NT2/D1 (cell line): ENCODE measurements around the gene FRMD4B.

ENCODE experiments used
- YY1 ChIP-seq: IDR thresholded peaks from 2 replicates; pipeline ENCODE4 v1.6.1; 2011; ENCODE audit not compliant: insufficient read length, insufficient read depth
- ZNF274 ChIP-seq: IDR thresholded peaks from 2 replicates; pipeline ENCODE4 v1.6.1; 2011; ENCODE audit warnings: mild to moderate bottlenecking, low read depth, low read length

DNA sequence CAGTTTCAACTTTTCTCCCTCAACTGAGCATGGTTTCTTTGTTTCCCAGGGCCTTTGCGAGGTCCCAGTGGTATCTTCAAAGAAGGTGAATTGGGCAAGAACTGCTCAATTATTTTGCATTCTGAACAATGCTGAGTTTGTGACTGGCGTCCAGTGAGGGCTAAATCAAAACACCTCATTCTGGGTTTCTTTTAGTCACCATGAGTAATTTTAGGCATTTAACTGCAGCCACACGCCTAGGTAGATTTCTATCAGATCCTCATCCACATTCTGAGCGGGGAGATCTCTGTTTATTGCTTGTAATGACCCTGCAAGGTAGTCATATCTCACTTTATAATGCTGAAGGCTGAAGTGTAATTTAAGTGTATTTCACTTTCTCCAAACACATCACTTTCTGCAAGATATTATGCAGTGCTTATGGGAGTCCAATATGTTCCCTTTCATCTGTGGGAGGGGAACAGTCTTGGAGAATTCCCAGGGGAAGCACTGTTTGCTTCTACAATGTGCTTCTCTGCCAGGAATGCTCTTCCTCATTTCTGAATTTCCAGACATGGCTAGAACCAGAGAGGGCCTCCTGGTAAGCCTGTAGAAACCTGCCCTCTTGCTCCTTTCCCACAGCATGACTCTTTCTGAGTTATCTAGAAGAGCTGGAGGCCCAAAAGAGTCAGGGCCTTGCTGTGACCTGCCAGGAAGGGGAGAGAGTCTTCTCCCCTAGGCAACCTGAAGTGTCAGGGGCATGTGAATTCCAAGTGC lies 91.7 kb downstream of the FRMD4B start:
- TF ChIP-seq ZNF274 (no peak), YY1 (no peak)
